Measurements from ENCODE around the gene NEO1.

DNA sequence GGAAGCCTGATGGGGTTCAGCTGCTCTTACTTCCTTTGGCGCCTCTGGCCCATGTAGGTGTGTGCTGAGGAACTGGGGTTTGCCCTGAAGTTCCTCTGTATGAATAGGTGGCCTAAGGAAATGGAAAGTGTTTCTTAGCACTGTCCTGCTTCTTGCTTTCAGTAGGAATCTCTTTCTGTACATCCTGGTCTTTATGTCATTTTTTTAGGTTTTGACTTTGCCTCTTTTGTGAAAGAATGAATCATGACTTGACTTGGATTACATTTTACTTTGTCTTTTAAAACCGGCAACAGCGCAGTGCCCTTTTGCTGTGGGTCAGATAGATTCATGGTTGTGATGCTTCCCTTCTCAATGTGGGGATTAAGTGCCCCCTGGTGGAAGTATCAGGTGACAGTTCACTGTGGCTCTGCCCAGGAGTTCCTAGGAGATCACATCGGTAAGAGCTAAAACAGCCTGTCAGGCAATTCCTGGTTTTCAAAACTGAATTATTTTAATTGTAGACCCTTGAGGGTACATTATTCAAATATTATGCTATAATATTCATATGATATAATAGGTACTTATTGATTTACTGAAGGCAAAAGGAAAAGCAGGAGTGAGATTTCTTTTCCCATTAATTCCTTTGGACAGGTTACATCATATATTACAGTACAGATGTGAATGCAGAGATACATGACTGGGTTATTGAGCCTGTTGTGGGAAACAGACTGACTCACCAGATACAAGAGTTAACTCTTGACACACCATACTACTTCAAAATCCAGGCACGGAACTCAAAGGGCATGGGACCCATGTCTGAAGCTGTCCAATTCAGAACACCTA is 221.1 kb downstream of the NEO1 start:
- TF ChIP-seq, protein P1, sequence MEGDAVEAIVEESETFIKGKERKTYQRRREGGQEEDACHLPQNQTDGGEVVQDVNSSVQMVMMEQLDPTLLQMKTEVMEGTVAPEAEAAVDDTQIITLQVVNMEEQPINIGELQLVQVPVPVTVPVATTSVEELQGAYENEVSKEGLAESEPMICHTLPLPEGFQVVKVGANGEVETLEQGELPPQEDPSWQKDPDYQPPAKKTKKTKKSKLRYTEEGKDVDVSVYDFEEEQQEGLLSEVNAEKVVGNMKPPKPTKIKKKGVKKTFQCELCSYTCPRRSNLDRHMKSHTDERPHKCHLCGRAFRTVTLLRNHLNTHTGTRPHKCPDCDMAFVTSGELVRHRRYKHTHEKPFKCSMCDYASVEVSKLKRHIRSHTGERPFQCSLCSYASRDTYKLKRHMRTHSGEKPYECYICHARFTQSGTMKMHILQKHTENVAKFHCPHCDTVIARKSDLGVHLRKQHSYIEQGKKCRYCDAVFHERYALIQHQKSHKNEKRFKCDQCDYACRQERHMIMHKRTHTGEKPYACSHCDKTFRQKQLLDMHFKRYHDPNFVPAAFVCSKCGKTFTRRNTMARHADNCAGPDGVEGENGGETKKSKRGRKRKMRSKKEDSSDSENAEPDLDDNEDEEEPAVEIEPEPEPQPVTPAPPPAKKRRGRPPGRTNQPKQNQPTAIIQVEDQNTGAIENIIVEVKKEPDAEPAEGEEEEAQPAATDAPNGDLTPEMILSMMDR (IDR thresholded peaks at IDR 0.05; ENCODE audit: poor library complexity) = peak; percentile 75
- TF ChIP-seq EZH2 (IDR thresholded peaks at IDR 0.05; ENCODE audit: borderline replicate concordance) = no peak

All from hepatocyte (in vitro differentiated cells).